BE2C (cell line): ENCODE data around the gene IFFO2.

ENCODE experiments used
- DNase-seq: peaks from one replicate; pipeline ENCODE4 v3.0.0-alpha.2; 2020
- H3K27me3 ChIP-seq: fragments of 250-450 bp; sonication (Bioruptor Pico); 2 replicates; pipeline ENCODE4 v1.5.1; 2020; ENCODE audit warnings: mild to moderate bottlenecking
- H3K36me3 ChIP-seq: fragments of 250-450 bp; sonication (Bioruptor Pico); 2 replicates; pipeline ENCODE4 v1.5.1; 2020; ENCODE audit warnings: mild to moderate bottlenecking
- H3K4me1 ChIP-seq: fragments of 250-450 bp; sonication (Bioruptor Pico); 2 replicates; pipeline ENCODE4 v1.5.1; 2020
- H3K4me3 ChIP-seq: 2 replicates; pipeline ENCODE4 v1.5.1; 2011; ENCODE audit warnings: low read depth, low read length
- H3K9me3 ChIP-seq: fragments of 250-450 bp; sonication (Bioruptor Pico); 2 replicates; pipeline ENCODE4 v1.5.1; 2020
- CTCF ChIP-seq: IDR thresholded peaks from 2 replicates; pipeline ENCODE4 v1.5.1; 2012; ENCODE audit warnings: mild to moderate bottlenecking, low read depth, low read length

The IFFO2 gene

GRCh38 chr1:18938008-18938706 is 18.3 kb downstream of the IFFO2 start:
- no peak for TF ChIP-seq CTCF
- Histone ChIP-seq H3K4me3 (no peak overlapping the region), H3K36me3 (no peaks in the 10 kb centered on the region), H3K27me3 (no peaks in the 10 kb centered on the region), H3K4me1 (no peaks in the 10 kb centered on the region), H3K9me3 (no peaks in the 10 kb centered on the region)
- DNase-seq: no peak

GRCh38 chr1:18937539-18937938 is 18.9 kb downstream of the IFFO2 start:
- no peaks in the 10 kb centered on the region for H3K36me3 ChIP-seq
- H3K27me3 ChIP-seq: no peaks in the 10 kb centered on the region
- no peak overlapping the region for H3K4me3 ChIP-seq
- no peaks in the 10 kb centered on the region for H3K9me3 ChIP-seq
- DNase-seq: no peak
- H3K4me1 ChIP-seq: no peaks in the 10 kb centered on the region
- TF ChIP-seq CTCF: no peak

GRCh38 chr1:18936814-18937481 is 19.5 kb downstream of the IFFO2 start:
- no peaks in the 10 kb centered on the region for H3K36me3 ChIP-seq
- DNase-seq: no peak
- no peaks in the 10 kb centered on the region for H3K9me3 ChIP-seq
- H3K4me1 ChIP-seq: no peaks in the 10 kb centered on the region
- no peak overlapping the region for H3K4me3 ChIP-seq
- H3K27me3 ChIP-seq: no peaks in the 10 kb centered on the region
- TF ChIP-seq CTCF: no peak

GRCh38 chr1:18936471-18936813 is 20.0 kb downstream of the IFFO2 start:
- no peak for DNase-seq
- no peak for TF ChIP-seq CTCF
- H3K4me3 ChIP-seq: no peak overlapping the region
- no peaks in the 10 kb centered on the region for H3K27me3 ChIP-seq
- no peaks in the 10 kb centered on the region for H3K9me3 ChIP-seq
- H3K36me3 ChIP-seq: no peaks in the 10 kb centered on the region
- H3K4me1 ChIP-seq: no peaks in the 10 kb centered on the region

- Histone ChIP-seq H3K36me3 (no peaks in the 10 kb centered on the region), H3K4me3 (no peak overlapping the region), H3K4me1 (no peaks in the 10 kb centered on the region), H3K27me3 (no peaks in the 10 kb centered on the region), H3K9me3 (no peaks in the 10 kb centered on the region)
- DNase-seq: no peak
- TF ChIP-seq CTCF: no peak
These were observed 22.1 kb downstream of the IFFO2 start for GRCh38 chr1:18934205-18935000.

GRCh38 chr1:18932879-18933278 is 23.6 kb downstream of the IFFO2 start:
- no peaks in the 10 kb centered on the region for H3K4me1 ChIP-seq
- no peak for TF ChIP-seq CTCF
- H3K36me3 ChIP-seq: no peaks in the 10 kb centered on the region
- DNase-seq: no peak
- H3K9me3 ChIP-seq: no peaks in the 10 kb centered on the region
- H3K4me3 ChIP-seq: no peak overlapping the region
- H3K27me3 ChIP-seq: no peaks in the 10 kb centered on the region
